OCI-LY3 (cell line): ENCODE data around the gene RNF144B.

Source experiments
- CTCF ChIP-seq: fragments of 200-600, 300-600 bp; sonication (generic); IDR thresholded peaks from 2 replicates; pipeline ENCODE4 v1.5.1; 2014; ENCODE audit warnings: antibody characterized with exemption, low read length, low read depth
- EZH2phosphoT487 ChIP-seq: fragments of 200-600 bp; shearing (Covaris generic); IDR thresholded peaks from 2 replicates; pipeline ENCODE4 v1.6.1; 2018; ENCODE audit warnings: antibody characterized with exemption, mixed run types, low read depth

- TF ChIP-seq CTCF (no peak), EZH2phosphoT487 (no peak)
These were observed 94.7 kb downstream of the RNF144B start for GRCh38 chr6:18481870-18482269.
